NCI-H1436 (cell line): ENCODE results near the gene COQ8B.
"Not testable (repeated sequence)": the region's sequence is repeated elsewhere in the genome, so short reads cannot be mapped to it uniquely, and the experiment has no call there.

Experiments used
- DNase-seq: peaks from one replicate; lab custom pipeline; 2025; lab: John Stamatoyannopoulos, UW

COQ8B gene

GRCh38 chr19:40668991-40669614 is 47.6 kb downstream of the COQ8B start:
- DNase-seq = no peak

- DNase-seq = no peak
These were observed 49.1 kb downstream of the COQ8B start for GRCh38 chr19:40667602-40668001.

GRCh38 chr19:40666803-40667438 is 49.8 kb downstream of the COQ8B start:
- no peak for DNase-seq

- DNase-seq = no peak
These were observed 52.7 kb downstream of the COQ8B start for GRCh38 chr19:40663695-40664692.

- DNase-seq = peak; percentile 82
These were observed 53.6 kb downstream of the COQ8B start for GRCh38 chr19:40662925-40663694.

GRCh38 chr19:40661616-40662015 is 55.1 kb downstream of the COQ8B start:
- DNase-seq = no peak

GRCh38 chr19:40659566-40659965 is 57.1 kb downstream of the COQ8B start:
- no peak for DNase-seq

GRCh38 chr19:40659116-40659515 is 57.6 kb downstream of the COQ8B start:
- DNase-seq = no peak

- no peak for DNase-seq
These were observed 58.7 kb downstream of the COQ8B start for GRCh38 chr19:40658031-40658430.

- DNase-seq = not testable (repeated sequence)
These were observed 61.0 kb downstream of the COQ8B start for GRCh38 chr19:40655684-40656083.

- DNase-seq = not testable (repeated sequence)
These were observed 64.4 kb downstream of the COQ8B start for GRCh38 chr19:40652303-40652702.

- no peak for DNase-seq
These were observed 65.9 kb downstream of the COQ8B start for GRCh38 chr19:40650749-40651305.

- DNase-seq = peak; percentile 48
These were observed 66.6 kb downstream of the COQ8B start for GRCh38 chr19:40649903-40650675.

- no peak for DNase-seq
These were observed 69.9 kb downstream of the COQ8B start for GRCh38 chr19:40646743-40647254.

- no peak for DNase-seq
These were observed 73.9 kb downstream of the COQ8B start for GRCh38 chr19:40642757-40643305.

- no peak for DNase-seq
These were observed 74.5 kb downstream of the COQ8B start for GRCh38 chr19:40642051-40642706.
